OCI-LY3 (cell line): ENCODE data around the gene TAMALIN.

Experiments used
- CTCF ChIP-seq: fragments of 200-600, 300-600 bp; sonication (generic); IDR thresholded peaks from 2 replicates; pipeline ENCODE4 v1.5.1; 2014; ENCODE audit warnings: antibody characterized with exemption, low read length, low read depth
- EZH2phosphoT487 ChIP-seq: fragments of 200-600 bp; shearing (Covaris generic); IDR thresholded peaks from 2 replicates; pipeline ENCODE4 v1.6.1; 2018; ENCODE audit warnings: antibody characterized with exemption, mixed run types, low read depth

DNA sequence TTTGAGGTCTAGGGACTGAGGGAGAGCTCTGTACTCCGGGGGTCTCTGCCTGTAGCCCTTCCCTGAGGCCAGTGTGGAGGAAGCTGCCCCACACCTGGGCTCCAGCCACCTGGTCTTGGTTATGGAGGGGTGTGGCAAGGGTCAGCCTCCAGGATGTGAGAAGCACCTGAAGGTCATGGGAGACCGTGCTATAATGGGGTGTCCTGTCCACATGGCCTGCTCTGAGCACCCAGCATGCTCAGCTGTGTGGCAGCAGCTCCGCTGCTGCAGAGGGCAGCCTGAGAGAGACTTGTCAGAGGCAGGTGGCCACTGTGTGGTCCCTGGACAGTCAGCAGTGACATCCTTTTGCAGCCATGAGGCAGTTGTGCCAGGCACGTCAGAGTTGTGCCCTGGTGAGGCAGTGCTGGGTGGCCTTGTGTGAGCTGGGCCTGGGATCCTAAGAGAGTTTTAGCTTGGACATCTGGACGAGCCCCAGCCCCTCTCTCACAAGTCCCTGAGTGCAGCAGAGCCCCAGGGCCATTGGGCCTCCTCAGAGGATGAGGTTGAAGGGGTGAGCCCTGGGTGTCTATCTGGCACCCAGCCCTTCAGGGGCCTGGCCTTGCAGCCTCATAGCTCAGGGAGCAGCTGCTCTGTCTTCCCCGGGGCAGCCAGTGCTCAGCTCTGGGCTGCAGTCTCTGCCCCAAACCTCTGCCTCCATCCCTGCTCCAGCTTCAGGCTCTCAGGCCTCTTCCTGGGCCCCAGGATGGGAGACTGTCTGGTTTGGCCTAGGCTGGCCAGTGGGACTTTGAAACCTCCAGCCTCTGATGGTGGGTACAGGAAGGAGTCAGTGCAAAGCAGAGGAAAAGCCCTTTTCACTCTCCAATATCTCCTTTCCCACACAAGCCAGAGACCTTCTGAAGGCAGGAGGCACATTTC lies 55.7 kb downstream of the TAMALIN start:
- TF ChIP-seq EZH2phosphoT487, result no peak
- no peak for TF ChIP-seq CTCF
